ENCODE measurements around the gene SORCS1.

Gene SORCS1

DNA sequence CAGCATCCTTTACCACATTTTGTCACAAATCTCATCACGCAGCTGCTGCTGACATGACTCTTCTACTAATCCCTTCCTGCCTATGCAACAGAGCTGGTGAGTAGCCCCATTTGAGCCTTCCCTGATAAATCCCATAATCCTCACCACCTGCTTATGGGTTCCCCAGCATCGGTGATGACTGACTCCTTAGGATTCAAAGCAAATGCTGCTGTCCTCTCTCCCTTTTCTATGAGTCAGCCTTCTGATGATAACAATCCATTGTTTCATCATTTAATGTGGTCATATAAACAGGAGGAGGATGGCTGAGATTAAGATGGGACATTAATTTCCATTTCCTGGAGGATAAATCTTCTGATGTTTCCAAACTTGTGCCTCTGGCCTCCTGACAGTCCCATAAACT lies 73.4 kb downstream of the SORCS1 start:
- no peak overlapping the region for H3K4me3 ChIP-seq (ENCODE audit: low read depth, low read length)
- TF ChIP-seq, protein P1, sequence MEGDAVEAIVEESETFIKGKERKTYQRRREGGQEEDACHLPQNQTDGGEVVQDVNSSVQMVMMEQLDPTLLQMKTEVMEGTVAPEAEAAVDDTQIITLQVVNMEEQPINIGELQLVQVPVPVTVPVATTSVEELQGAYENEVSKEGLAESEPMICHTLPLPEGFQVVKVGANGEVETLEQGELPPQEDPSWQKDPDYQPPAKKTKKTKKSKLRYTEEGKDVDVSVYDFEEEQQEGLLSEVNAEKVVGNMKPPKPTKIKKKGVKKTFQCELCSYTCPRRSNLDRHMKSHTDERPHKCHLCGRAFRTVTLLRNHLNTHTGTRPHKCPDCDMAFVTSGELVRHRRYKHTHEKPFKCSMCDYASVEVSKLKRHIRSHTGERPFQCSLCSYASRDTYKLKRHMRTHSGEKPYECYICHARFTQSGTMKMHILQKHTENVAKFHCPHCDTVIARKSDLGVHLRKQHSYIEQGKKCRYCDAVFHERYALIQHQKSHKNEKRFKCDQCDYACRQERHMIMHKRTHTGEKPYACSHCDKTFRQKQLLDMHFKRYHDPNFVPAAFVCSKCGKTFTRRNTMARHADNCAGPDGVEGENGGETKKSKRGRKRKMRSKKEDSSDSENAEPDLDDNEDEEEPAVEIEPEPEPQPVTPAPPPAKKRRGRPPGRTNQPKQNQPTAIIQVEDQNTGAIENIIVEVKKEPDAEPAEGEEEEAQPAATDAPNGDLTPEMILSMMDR (IDR thresholded peaks at IDR 0.05; ENCODE audit: low read depth, low read length): no peak

DNA sequence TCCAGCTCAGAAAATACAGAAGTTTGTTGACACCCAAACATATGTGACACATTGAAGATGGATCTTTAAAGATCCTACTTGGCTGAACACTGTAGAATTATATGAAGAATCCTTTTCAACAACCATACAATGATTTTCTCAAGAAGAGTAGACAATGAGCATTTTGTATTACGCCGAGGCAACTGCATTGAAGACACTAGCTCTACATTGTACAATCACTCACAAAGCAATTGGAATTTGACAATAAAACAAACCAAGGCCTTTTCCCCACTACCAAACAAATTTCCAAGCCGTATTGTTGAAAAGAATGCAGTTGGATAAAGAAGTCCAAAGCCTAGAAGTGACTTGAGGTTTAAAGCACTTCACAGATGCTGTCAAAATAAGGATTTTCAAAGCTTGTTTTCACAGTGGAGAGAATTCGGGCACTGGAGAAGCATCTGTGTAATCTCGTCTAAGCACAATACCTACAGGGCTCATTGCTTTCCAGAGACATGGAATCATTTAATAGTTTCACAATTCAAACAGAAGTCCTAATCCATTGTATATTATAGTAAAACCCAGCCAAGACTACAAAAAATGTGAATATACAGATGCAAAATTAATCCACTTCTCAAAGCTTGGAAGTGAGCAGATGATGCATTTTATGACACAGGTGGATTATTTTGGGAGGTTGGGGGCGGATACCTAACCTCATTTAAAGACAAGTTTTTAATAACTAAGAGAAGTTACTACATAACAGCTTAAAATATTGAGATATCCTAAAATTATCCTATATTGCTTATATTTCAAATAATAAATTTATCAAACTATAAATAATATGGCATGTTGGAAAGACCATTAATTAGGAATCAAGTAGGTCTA lies 78.6 kb downstream of the SORCS1 start:
- no peak overlapping the region for H3K4me3 ChIP-seq (ENCODE audit: low read depth, low read length)
- TF ChIP-seq, protein P1 (IDR thresholded peaks at IDR 0.05; ENCODE audit: low read depth, low read length): no peak

DNA sequence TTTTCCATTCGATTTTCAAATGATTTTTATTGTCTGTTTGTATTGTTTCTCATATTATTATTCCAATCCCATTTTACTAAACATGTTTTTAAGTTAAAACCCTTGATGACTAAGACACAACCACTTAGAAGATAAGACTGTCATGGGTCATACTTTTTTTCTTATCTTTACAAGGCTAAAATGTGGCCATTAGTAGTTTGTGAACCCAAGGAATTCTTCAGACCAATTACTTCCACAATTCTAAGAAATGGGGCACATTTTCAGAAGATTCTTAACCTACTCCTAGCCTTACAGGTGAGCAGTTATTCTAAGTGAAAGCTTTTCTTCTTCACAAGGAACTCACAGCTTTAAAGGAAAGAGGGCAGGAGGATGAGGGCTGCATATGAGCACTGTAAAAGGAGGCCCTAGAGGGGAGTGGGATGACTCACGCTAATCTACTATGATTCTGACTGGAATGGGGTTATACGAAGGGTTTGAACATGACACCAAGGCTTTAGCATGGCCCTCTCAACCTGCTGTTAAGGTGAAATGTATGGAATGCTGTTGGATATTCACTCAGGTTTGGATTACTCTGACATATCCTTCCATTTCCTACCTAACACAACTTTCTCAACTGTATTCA lies 81.0 kb downstream of the SORCS1 start:
- TF ChIP-seq, protein P1 (IDR thresholded peaks at IDR 0.05; ENCODE audit: low read depth, low read length): no peak
- no peak overlapping the region for H3K4me3 ChIP-seq (ENCODE audit: low read depth, low read length)

DNA sequence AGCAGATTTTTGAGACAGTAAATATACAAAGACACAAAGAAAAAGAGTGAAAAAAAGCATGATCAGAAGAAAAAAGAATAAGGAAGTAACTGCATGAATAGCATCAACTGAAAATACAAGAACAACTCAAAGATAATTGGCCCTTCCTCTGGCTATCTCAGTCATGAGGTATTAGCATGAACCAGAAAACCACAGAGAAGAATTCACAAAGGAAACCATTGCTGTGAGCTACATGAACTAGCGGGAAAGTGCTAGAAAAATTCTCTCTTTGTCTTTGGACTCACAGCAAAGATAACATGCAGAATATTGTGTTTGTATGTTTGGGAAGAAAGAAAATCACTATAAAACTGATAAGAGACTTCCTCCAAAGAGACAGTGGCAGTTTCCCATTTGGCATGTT lies 82.9 kb downstream of the SORCS1 start:
- TF ChIP-seq, protein P1 (IDR thresholded peaks at IDR 0.05; ENCODE audit: low read depth, low read length): no peak
- H3K4me3 ChIP-seq (ENCODE audit: low read depth, low read length): no peak overlapping the region

DNA sequence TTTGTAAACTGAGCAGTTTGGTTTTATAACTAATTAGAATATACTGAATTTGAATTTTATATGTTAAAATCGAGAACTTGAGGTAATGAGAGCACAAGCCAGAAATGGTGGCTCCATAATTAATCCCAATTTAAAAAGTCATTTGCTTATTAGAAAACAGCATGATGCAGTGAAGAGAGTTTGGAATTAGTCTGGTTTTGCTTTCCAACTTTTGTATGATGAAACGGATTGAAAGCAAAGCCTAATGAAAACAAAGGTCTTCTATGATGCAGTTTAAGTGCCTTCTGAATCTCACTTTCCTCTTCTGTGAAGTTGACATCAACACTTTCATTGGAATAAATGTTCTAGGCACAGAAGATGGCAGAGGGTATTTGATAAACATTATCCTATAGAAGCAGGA lies 89.4 kb downstream of the SORCS1 start:
- no peak overlapping the region for H3K4me3 ChIP-seq (ENCODE audit: low read depth, low read length)
- TF ChIP-seq, protein P1 (IDR thresholded peaks at IDR 0.05; ENCODE audit: low read depth, low read length): no peak

DNA sequence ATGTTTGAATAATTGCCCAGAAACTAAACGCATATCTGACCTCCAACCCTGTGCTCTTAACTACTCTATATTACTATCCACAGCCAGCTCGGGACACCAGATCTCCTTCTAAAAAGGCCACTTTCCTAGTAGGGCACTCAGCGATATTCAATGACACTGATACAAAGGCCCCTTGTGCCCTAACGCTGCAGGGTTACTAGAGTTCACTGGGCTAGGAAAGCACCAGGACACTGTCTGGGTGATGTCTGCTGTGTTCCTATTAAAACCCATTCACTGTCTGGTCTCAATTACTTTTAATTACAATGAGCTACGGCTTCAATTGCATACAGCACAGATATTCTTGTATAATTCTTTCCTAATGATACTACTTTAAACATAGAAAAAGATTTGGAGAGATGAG lies 91.7 kb downstream of the SORCS1 start:
- TF ChIP-seq, protein P1 (IDR thresholded peaks at IDR 0.05; ENCODE audit: low read depth, low read length): no peak

DNA sequence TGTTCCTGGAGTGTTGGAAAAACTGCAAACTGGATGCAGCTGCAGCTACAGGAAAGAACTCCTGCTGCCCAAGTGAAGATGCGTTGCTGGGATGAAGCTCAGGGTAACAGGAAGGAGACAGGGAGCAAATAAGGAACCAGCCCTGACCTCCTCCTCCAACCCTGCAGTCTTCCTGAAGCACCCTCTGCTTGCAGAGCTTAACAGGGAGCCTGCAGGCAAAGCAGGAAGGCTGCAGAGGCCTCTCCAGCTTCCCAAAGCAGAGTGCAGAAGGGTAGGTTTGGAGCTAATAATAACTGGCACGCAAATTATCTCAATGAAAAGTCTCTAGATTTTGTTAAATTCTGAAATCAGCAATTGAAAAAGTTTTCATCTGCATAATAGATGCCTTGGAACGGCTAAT lies 92.5 kb downstream of the SORCS1 start:
- TF ChIP-seq, protein P1 (IDR thresholded peaks at IDR 0.05; ENCODE audit: low read depth, low read length): no peak

More for the DNA sequence above, 91.7 kb downstream of the SORCS1 start:
- no peak overlapping the region for H3K4me3 ChIP-seq (ENCODE audit: low read depth, low read length)

More for the DNA sequence above, 92.5 kb downstream of the SORCS1 start:
- no peak overlapping the region for H3K4me3 ChIP-seq (ENCODE audit: low read depth, low read length)

Data from WI38 (cell line).